Measurements from ENCODE around the gene TTC34.

- TF ChIP-seq CTCF (IDR thresholded peaks at IDR 0.05; ENCODE audit: borderline replicate concordance, extremely low read depth, low read length, poor library complexity, severe bottlenecking) (no peak), EZH2 (IDR thresholded peaks at IDR 0.05; ENCODE audit: borderline replicate concordance, low read depth, low read length, severe bottlenecking) (no peak)
Observed at GRCh38 chr1:2607641-2608091, 193.8 kb downstream of the TTC34 start.

Measured in DND-41 (cell line).